GM12878 (cell line): ENCODE data around the gene STARD13. TPM values are rescaled to one million over a fixed set of nuclear protein-coding genes. Genes with fewer than 3 reads are reported as not detected.

Experiments
- ATAC-seq: fragments of 200-7000 bp; cut with Tn5 transposase; 3 replicates; pipeline ENCODE4 v1.9.1; 2020; ENCODE audit warnings: mild to moderate bottlenecking, moderate library complexity
- BruUV-seq: library from RNA; stranded (reverse); fragments of 400-500 nt; replicated peaks from 2 replicates; lab custom pipeline; 2021; lab: Mats Ljungman, UMichigan
- CTCF ChIA-PET: fragments of 300-600 bp; sonication (Branson Sonifier 250); formaldehyde crosslinking; extraction: SDS; loops from one replicate; lab custom pipeline; 2021; ENCODE audit warnings: inconsistent platforms; lab: Yijun Ruan, JAX
- POLR2A ChIA-PET: fragments of 350-600 bp; formaldehyde crosslinking; extraction: SDS; loops from one replicate; lab custom pipeline; 2021; ENCODE audit warnings: inconsistent platforms; lab: Charles Lee
- RAD21 ChIA-PET: fragments of 300-600 bp; sonication (Branson Sonifier 250); formaldehyde crosslinking; loops from one replicate; lab custom pipeline; 2023; ENCODE audit warnings: antibody characterized with exemption; ENCODE audit not compliant: unreplicated experiment; lab: Charles Lee
- SMC1A ChIA-PET: fragments of 300-600 bp; sonication (Branson Sonifier 250); formaldehyde crosslinking; loops from one replicate; lab custom pipeline; 2023; ENCODE audit not compliant: unreplicated experiment, uncharacterized antibody; lab: Charles Lee
- DNase-seq: peaks from one replicate; pipeline ENCODE4 v3.0.0-alpha.2; 2011; ENCODE audit warnings: low read depth, low spot score
- FAIRE-seq: peaks from 3 replicates; lab custom pipeline; 2011; peaks lifted over from hg19 to GRCh38; lab: Jason Lieb, UNC
- H2AFZ ChIP-seq: 2 replicates; pipeline ENCODE4 v1.6.0; 2011; ENCODE audit warnings: low read depth, low read length, control low read depth; ENCODE audit not compliant: control insufficient read depth
- H3K27ac ChIP-seq: 2 replicates; pipeline ENCODE4 v1.5.1; 2011; ENCODE audit warnings: control low read depth; ENCODE audit not compliant: control insufficient read depth, insufficient read depth
- H3K27me3 ChIP-seq, 2 experiments: replicated peaks in 1 of 2; 2 replicates each; pipeline versions ENCODE4 v1.6.0 to v1.6.1; 2011; ENCODE audit warnings: low read length in 1 of 2; ENCODE audit not compliant: control insufficient read depth in 2 of 2, insufficient read depth in 2 of 2
- H3K36me3 ChIP-seq, 2 experiments: 2 replicates each; pipeline ENCODE4 v1.5.1; 2011; ENCODE audit warnings: low read length in 1 of 2; ENCODE audit not compliant: control insufficient read depth in 2 of 2, insufficient read depth in 2 of 2
- H3K4me1 ChIP-seq: 2 replicates; pipeline ENCODE4 v1.6.1; 2011; ENCODE audit warnings: mild to moderate bottlenecking, low read length, moderate library complexity, mixed read lengths; ENCODE audit not compliant: control insufficient read depth, insufficient read depth
- H3K4me2 ChIP-seq: 2 replicates; pipeline ENCODE4 v1.6.0; 2011; ENCODE audit warnings: control low read depth; ENCODE audit not compliant: control insufficient read depth, insufficient read depth
- H3K4me3 ChIP-seq: fragments of 200-600 bp; sonication (generic); 2 replicates; pipeline ENCODE4 v1.5.1; 2016
- H3K79me2 ChIP-seq: 2 replicates; pipeline ENCODE4 v1.6.0; 2011; ENCODE audit warnings: low read length; ENCODE audit not compliant: control insufficient read depth, insufficient read depth
- H3K9ac ChIP-seq: 2 replicates; pipeline ENCODE4 v1.8.0; 2011; ENCODE audit warnings: low read length, control low read depth, mixed read lengths; ENCODE audit not compliant: control insufficient read depth, insufficient read depth
- H3K9me3 ChIP-seq: replicated peaks from 3 replicates; pipeline ENCODE4 v1.5.1; 2011; ENCODE audit warnings: mild to moderate bottlenecking, low read length; ENCODE audit not compliant: control insufficient read depth, insufficient read depth
- H4K20me1 ChIP-seq: 2 replicates; pipeline ENCODE4 v1.6.0; 2011; ENCODE audit not compliant: control insufficient read depth, insufficient read depth
- BACH1 ChIP-seq: fragments of 450-650 bp; IDR thresholded peaks from 2 replicates; pipeline ENCODE4 v1.6.1; 2017; ENCODE audit warnings: mild to moderate bottlenecking, borderline replicate concordance
- BCL3 ChIP-seq: IDR thresholded peaks from 2 replicates; pipeline ENCODE4 v1.6.1; 2011; ENCODE audit warnings: borderline replicate concordance, low read depth, mild to moderate bottlenecking, moderate library complexity, low read length; ENCODE audit not compliant: insufficient read depth, poor library complexity, severe bottlenecking
- FOXM1 ChIP-seq: IDR thresholded peaks from 2 replicates; pipeline ENCODE4 v1.6.1; 2012; ENCODE audit warnings: low read depth, mild to moderate bottlenecking, inconsistent platforms, low read length, moderate library complexity
- KLF5 ChIP-seq: fragments of 450-650 bp; IDR thresholded peaks from 2 replicates; pipeline ENCODE4 v1.6.1; 2014; ENCODE audit warnings: mild to moderate bottlenecking; ENCODE audit not compliant: partially characterized antibody
- POLR2AphosphoS5 ChIP-seq: IDR thresholded peaks from 2 replicates; pipeline ENCODE4 v1.6.1; 2011; ENCODE audit warnings: mild to moderate bottlenecking, low read length, inconsistent platforms
- SIN3A ChIP-seq: IDR thresholded peaks from 2 replicates; pipeline ENCODE4 v1.6.1; 2012; ENCODE audit warnings: low read depth, low read length, improper control_type of control experiment
- TARDBP ChIP-seq: IDR thresholded peaks from 2 replicates; pipeline ENCODE4 v1.6.1; 2016; ENCODE audit warnings: borderline replicate concordance
- WGBS: methylation state at CpG from one replicate; pipeline ENCODE4 v1.1.6; 2016; ENCODE audit warnings: low lambda C conversion rate; ENCODE audit not compliant: insufficient replicate concordance, insufficient coverage; ENCODE audit errors: missing lambda C conversion rate; 5-methylcytosine and 5-hydroxymethylcytosine counted together
- in situ Hi-C: fragments of 300-500 bp; cut with MboI; formaldehyde crosslinking; loops from 9 replicates; pipeline ENCODE4 v1.14.3; 2018; ENCODE audit warnings: mixed read lengths
- intact Hi-C: fragments of 100-400 bp; cut with micrococcal nuclease; formaldehyde crosslinking; loops from one replicate; pipeline ENCODE4 v1.14.2; 2022; ENCODE audit not compliant: unreplicated experiment
- polyA plus RNA-seq, 11 experiments: library from polyadenylated mRNA; depleted of rRNA in 4 of 11; unstranded in 6 of 11; stranded (reverse) in 5 of 11; fragments of >200 nt; fragmentation: Nextera tagmentation in 4 of 11; fragmentation: Illumina TruSeq in 1 of 11; extraction: Ambion mirVana in 4 of 11; extraction: Trizol in 1 of 11; gene quantifications; 1 replicate in 1 of 11; 2 replicates in 10 of 11; pipeline versions ENCODE4 v1.2.1 to v1.2.3, GENCODE V29; 2011 to 2016; ENCODE audit warnings: inconsistent platforms in 2 of 11, missing spikeins in 2 of 11, low read depth in 1 of 11
- total RNA-seq, 4 experiments: library from RNA; depleted of rRNA in 3 of 4; stranded (reverse); fragments of >200 nt in 3 of 4; fragmentation: Illumina TruSeq in 1 of 4; extraction: Trizol in 1 of 4; gene quantifications; 2 replicates each; pipeline versions ENCODE4 v1.2.1 to v1.2.3, GENCODE V29; 2013 to 2021

The STARD13 gene
- total and polyA plus RNA-seq, 10 of the 15 experiments (the other 5 are each of a cell fraction or from before 2014, with no cell fraction given): 4.0 to 41.6 (median 10.1) TPM

GRCh38 chr13:33134213-33134612 is 151.3 kb downstream of the STARD13 start:
- H3K36me3 ChIP-seq: peaks cover 9 to 24% of the 10 kb centered on the region in 2 experiments; a peak in 3 of 4 replicates
- ChIA-PET SMC1A (interaction anchor here (1.4 to 2.2 kb wide), 11 partner anchors 9 to 49 kb away, joined by 3 to 11 read pairs (median 6); no protein-coding TSS in a partner anchor), CTCF (interaction anchor here (0.6 to 6.3 kb wide), 4 partner anchors 9 to 59 kb away, joined by 3 to 35 read pairs (median 4); no protein-coding TSS in a partner anchor), POLR2A (interaction anchor here (0.5 to 1.5 kb wide), 5 partner anchors 9 to 65 kb away, joined by 3 to 4 read pairs (median 3); no protein-coding TSS in a partner anchor), RAD21 (interaction anchor here (0.6 to 2.0 kb wide), 4 partner anchors 12 to 22 kb away, joined by 4 to 15 read pairs (median 8); no protein-coding TSS in a partner anchor)
- H3K9me3 ChIP-seq: peaks cover 14% of the 10 kb centered on the region
- no peak overlapping the region for H3K27ac ChIP-seq
- ATAC-seq (no peak), DNase-seq (no peak), FAIRE-seq (no peak)
- in situ Hi-C loops (no loop called here), intact Hi-C loops (no loop called here)
- no TSS peak for BruUV-seq
- H3K4me3 ChIP-seq: no peak overlapping the region
- no peaks in the 10 kb centered on the region for H3K27me3 ChIP-seq
- no peak overlapping the region for H3K9ac ChIP-seq
- H2AFZ ChIP-seq: no peak overlapping the region
- no peaks in the 10 kb centered on the region for H3K79me2 ChIP-seq
- no peak overlapping the region for H3K4me2 ChIP-seq
- WGBS: 42% methylated on average over 3 of the region's 3 CpGs
- TF ChIP-seq BCL3 (no peak), KLF5 (no peak), FOXM1 (no peak), POLR2AphosphoS5 (no peak), SIN3A (no peak), TARDBP (no peak), BACH1 (no peak)
- no peaks in the 10 kb centered on the region for H4K20me1 ChIP-seq
- H3K4me1 ChIP-seq: no peaks in the 10 kb centered on the region
